Measurements from ENCODE around the gene TMC3. TPM values are rescaled to one million over a fixed set of nuclear protein-coding genes. Genes with fewer than 3 reads are reported as not detected.

TMC3 gene
- total RNA-seq, 1 donor = not detected

DNA sequence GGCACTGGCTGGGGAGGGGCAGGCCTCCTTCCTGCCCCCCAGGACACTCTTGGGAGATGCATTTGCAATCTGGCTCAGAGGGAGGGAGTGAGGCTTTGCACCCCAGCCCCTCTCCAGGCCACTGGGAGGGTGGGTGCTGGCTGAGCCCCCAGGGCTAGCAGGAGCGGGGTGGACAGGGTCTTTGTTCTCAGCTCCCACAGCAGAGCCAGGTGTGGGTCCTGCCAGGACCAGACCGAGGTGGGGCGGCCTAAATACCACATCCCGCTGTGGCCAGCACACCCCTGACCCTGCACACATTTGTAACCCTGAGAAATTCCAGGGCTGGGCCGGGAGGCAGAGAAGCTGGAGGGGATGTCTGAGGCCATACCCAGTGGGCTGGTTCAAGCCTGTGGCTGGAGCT lies 91.1 kb downstream of the TMC3 start:
- no peak for DNase-seq (ENCODE audit: low read depth in 2 of 3, low spot score in 2 of 3)

DNA sequence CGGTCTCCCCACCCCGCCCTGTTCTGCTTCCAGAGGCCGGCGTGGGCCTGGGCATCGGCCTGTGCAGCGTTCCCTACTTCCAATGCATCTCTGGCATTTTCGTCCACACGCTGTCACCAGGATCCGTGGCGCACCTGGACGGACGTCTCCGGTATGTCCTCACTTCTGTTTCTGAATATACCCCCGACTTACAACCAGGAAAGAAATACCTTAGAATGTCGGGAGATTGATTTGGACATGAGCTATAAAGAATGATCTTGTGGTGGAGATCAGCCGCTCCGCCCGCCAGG lies 91.5 kb downstream of the TMC3 start:
- DNase-seq (ENCODE audit: low read depth in 2 of 3, low spot score in 2 of 3) = no peak

DNA sequence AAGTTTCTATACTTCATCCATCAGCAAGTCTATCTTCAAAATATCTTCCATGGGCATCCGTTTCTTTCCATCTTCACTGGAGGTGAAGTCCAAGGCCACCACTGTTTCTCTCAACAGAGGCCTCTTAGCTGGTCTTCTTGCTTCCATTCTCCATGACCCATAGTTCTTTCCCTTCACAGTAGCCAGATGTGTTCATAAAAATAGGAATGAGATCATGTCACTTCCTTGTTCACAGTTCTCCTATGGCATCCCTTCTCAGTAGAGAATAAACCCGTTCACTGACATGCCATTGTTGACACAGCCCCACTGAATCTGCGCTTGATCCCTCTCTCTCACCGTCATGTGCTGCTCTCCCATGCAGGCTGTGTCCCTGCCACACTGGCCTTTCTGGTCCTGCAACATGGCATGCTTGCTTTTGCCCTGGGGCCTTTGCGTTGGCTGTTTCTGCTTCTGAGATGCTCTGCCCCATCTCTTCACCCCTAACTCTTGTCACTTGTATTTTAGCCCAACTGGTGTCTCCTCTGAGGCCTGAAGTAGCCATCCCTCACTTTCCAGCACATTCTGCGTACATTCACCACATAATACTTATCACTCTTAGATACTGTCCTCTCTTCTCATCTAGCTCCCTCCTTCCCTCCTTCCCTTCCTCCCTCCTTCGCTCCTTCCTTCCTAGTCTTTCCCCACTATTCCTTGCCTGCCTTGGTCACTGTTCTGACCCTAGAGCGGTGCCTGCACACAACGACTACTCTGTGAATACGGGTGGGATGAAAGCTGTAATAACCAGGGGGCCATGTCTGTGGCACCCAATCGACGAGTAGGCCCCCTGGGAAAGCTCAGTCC lies 92.0 kb downstream of the TMC3 start:
- no peak for DNase-seq (ENCODE audit: low read depth in 2 of 3, low spot score in 2 of 3)

DNA sequence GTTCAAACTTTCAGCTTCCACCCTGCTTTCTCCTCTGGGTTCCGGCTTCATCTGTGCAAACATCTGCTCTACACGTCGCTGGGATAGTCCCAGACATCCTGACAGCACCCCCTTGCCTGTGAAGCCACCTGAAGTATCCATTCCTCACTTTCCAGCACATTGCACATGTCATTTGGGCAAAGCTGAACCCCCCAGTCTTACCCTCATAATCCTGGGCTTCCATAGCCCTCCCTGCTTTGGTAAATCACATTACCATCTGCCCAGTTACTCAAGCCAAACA lies 92.6 kb downstream of the TMC3 start:
- no peak for DNase-seq (ENCODE audit: low read depth in 2 of 3, low spot score in 2 of 3)

Other genes starting within 250 kb of the TMC3 start
- gene CFAP161, start 239.9 kb downstream of the TMC3 start, total RNA-seq = under 0.01 TPM
- 44.7 TPM for gene IL16, start 177.3 kb downstream of the TMC3 start, total RNA-seq
- 4.3 TPM for gene STARD5, start 50.1 kb downstream of the TMC3 start, total RNA-seq